Neural crest cell (in vitro differentiated cells): ENCODE measurements around the gene KCNJ4. TPM values are rescaled to one million over a fixed set of nuclear protein-coding genes. Genes with fewer than 3 reads are reported as not detected.

ENCODE experiments used
- DNase-seq: peaks from one replicate; pipeline ENCODE4 v3.0.0; 2021; ENCODE audit warnings: low read depth, mixed read lengths, low spot score
- H3K27ac Mint-ChIP-seq: one replicate; pipeline ENCODE4 v1.8.0; 2021; ENCODE audit warnings: mild to moderate bottlenecking, mixed read lengths; ENCODE audit not compliant: unreplicated experiment
- H3K27me3 Mint-ChIP-seq: 2 replicates; pipeline ENCODE4 v1.8.0; 2021; ENCODE audit warnings: low read depth, mild to moderate bottlenecking, mixed read lengths
- H3K36me3 Mint-ChIP-seq: 2 replicates; pipeline ENCODE4 v1.8.0; 2021; ENCODE audit warnings: low read depth, mild to moderate bottlenecking, mixed read lengths
- H3K4me1 Mint-ChIP-seq: 2 replicates; pipeline ENCODE4 v1.8.0; 2021; ENCODE audit warnings: mixed read lengths
- H3K4me3 Mint-ChIP-seq: one replicate; pipeline ENCODE4 v1.8.0; 2021; ENCODE audit warnings: mild to moderate bottlenecking, mixed read lengths
- H3K9me3 Mint-ChIP-seq: 2 replicates; pipeline ENCODE4 v1.8.0; 2021; ENCODE audit warnings: mixed read lengths
- CTCF ChIP-seq: fragments of 200-600 bp; sonication (generic); conservative IDR thresholded peaks from 2 replicates; pipeline ENCODE4 v1.5.0; 2021; ENCODE audit warnings: antibody characterized with exemption, mild to moderate bottlenecking
- long read RNA-seq: library from polyadenylated mRNA; unstranded; transcript quantifications from one replicate; pipeline ENCODE4 v2.0.0, GENCODE V29; 2020
- total RNA-seq: library from RNA; stranded (reverse); gene quantifications from 2 replicates; pipeline ENCODE4 v1.2.1, GENCODE V29; 2021

The KCNJ4 gene
- total RNA-seq: 4.0 and 4.4 TPM in 2 replicates
- long read RNA-seq: 0 reads

DNA sequence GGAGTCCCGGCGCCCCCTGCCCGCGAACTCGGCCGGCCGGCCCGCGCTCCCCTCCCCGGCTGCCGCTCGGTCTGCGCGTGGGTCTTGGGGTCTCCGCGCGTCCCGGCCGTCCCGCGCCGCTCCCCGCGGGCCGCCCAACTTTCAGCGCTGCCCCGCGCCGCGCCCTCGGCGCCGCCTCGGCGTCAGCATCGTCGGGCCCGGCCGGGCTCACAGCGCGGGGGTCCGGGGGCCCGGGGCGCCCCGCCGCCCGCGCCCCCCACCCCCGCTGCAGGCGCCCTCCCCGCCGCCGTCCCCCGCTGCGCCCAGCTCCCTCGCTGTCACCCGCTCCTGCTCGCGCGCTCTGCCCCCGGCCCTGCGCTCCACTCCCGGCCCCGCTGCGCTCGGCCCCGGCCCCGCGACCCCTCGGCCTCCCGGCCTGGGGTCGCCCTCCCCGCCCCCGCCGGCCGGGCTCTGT lies at the start of gene KCNJ4:
TSS of gene KCNJ4 (minus strand) at position 124 of the 454 bp plus-strand sequence. CDS start 27,067 bp downstream, outside the sequence.
- Mint-ChIP-seq H3K4me1 (peaks cover 20% of the 10 kb centered on the region), H3K4me3 (peak within 1 kb of the TSS; percentile 82), H3K36me3 (no peaks in the 10 kb centered on the region), H3K9me3 (no peaks in the 10 kb centered on the region), H3K27me3 (peaks cover 66% of the 10 kb centered on the region), H3K27ac (no peak within 1 kb of the TSS)
- no peak for DNase-seq
- TF ChIP-seq CTCF: no peak

DNA sequence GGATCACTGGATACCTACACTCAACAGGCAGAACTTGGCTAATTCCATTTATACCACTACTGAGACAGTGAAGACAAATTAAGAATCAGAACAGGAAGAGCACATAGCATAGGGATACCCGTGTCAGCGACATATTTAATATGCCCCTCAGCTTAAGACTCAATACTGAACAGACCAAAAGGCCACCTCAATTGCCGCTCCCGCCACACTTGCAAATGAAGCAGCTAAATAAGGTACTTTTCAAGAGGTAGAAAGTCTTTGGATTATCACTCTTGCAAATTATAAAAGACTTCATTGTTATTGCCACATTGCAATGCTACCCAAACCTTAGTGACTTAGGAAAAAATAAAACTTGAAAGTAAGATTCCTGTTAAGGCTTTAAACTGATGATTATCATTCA lies 48.0 kb upstream of the KCNJ4 start:
- Mint-ChIP-seq H3K4me3 (peak overlapping the region; percentile 98), H3K36me3 (peaks cover 38% of the 10 kb centered on the region), H3K27me3 (peaks cover 5% of the 10 kb centered on the region), H3K27ac (no peak overlapping the region), H3K9me3 (peaks cover 3% of the 10 kb centered on the region), H3K4me1 (peaks cover 47% of the 10 kb centered on the region)
- TF ChIP-seq CTCF: no peak
- no peak for DNase-seq

GRCh38 chr22:38501797-38502672 lies 47.0 kb upstream of the KCNJ4 start:
- no peak for DNase-seq
- H3K9me3 Mint-ChIP-seq: peaks cover 3% of the 10 kb centered on the region
- peaks cover 45% of the 10 kb centered on the region for H3K4me1 Mint-ChIP-seq
- no peak overlapping the region for H3K27ac Mint-ChIP-seq
- H3K36me3 Mint-ChIP-seq: peaks cover 41% of the 10 kb centered on the region
- TF ChIP-seq CTCF: no peak
- peak overlapping the region; percentile 98 for H3K4me3 Mint-ChIP-seq
- H3K27me3 Mint-ChIP-seq: peaks cover 5% of the 10 kb centered on the region

- Mint-ChIP-seq H3K36me3 (peaks cover 43% of the 10 kb centered on the region), H3K4me3 (no peak overlapping the region), H3K4me1 (peaks cover 23% of the 10 kb centered on the region), H3K27me3 (no peaks in the 10 kb centered on the region), H3K27ac (no peak overlapping the region), H3K9me3 (no peaks in the 10 kb centered on the region)
- no peak for TF ChIP-seq CTCF
- no peak for DNase-seq
Observed at GRCh38 chr22:38497869-38498268, 42.9 kb upstream of the KCNJ4 start.

DNA sequence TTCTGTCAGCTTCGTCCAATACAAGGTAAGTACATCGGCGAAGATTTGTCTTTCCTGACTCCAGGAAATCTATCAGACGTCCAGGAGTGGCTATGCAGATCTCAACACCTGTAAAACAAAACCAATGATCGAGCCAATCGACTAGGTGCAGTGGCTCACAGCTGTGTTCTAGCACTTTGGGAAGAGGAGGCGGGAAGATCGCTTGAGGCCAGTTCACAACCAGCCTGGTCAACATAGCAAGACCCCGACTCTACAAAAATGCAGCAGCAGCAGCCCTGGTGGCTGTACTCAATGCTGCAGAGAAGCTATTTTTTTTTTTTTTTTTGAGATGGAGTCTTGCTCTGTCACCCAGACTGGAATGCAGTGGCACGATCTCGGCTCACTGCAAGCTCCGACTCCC lies 39.9 kb upstream of the KCNJ4 start:
- H3K27ac Mint-ChIP-seq: no peak overlapping the region
- H3K36me3 Mint-ChIP-seq: peaks cover 42% of the 10 kb centered on the region
- no peak for DNase-seq
- H3K4me1 Mint-ChIP-seq: peaks cover 14% of the 10 kb centered on the region
- no peaks in the 10 kb centered on the region for H3K27me3 Mint-ChIP-seq
- TF ChIP-seq CTCF: peak; percentile 35
- H3K4me3 Mint-ChIP-seq: no peak overlapping the region
- H3K9me3 Mint-ChIP-seq: no peaks in the 10 kb centered on the region
